PC-3 (cell line): Measurements from ENCODE around the gene VPS26B. TPM values are rescaled to one million over a fixed set of nuclear protein-coding genes. Genes with fewer than 3 reads are reported as not detected.

Source experiments
- ATAC-seq: fragments of 200-7000 bp; cut with Tn5 transposase; 2 replicates; pipeline ENCODE4 v1.9.1; 2020; ENCODE audit warnings: mild to moderate bottlenecking, moderate library complexity
- BruUV-seq: library from RNA; stranded (reverse); fragments of 400-500 nt; replicated peaks from 2 replicates; lab custom pipeline; 2021; lab: Mats Ljungman, UMichigan
- CTCF ChIA-PET: fragments of 300-600 bp; sonication (Branson Sonifier 250); formaldehyde crosslinking; loops from one replicate; lab custom pipeline; 2022; ENCODE audit warnings: antibody characterized with exemption; lab: Charles Lee
- POLR2A ChIA-PET: fragments of 300-600 bp; sonication (Branson Sonifier 250); formaldehyde crosslinking; loops from one replicate; lab custom pipeline; 2022; ENCODE audit warnings: antibody characterized with exemption; ENCODE audit not compliant: unreplicated experiment; lab: Charles Lee
- DNase-seq: peaks from one replicate; pipeline ENCODE4 v3.0.0-alpha.2; 2015
- H2AFZ ChIP-seq: fragments of 300-600 bp; sonication (generic); 2 replicates; pipeline ENCODE4 v1.6.0; 2016; ENCODE audit warnings: antibody characterized with exemption, low read length
- H3F3A ChIP-seq: fragments of 300-600 bp; sonication (generic); one replicate; pipeline ENCODE4 v1.6.0; 2017; ENCODE audit warnings: antibody characterized with exemption, low read length, control low read depth, mild to moderate bottlenecking; ENCODE audit not compliant: unreplicated experiment
- H3K27ac ChIP-seq: fragments of 300-600 bp; sonication (generic); 2 replicates; pipeline ENCODE4 v1.5.1; 2016; ENCODE audit warnings: mild to moderate bottlenecking, low read length
- H3K27me3 ChIP-seq: fragments of 300-600 bp; sonication (generic); 2 replicates; pipeline ENCODE4 v1.6.1; 2016; ENCODE audit warnings: low read length, mixed read lengths
- H3K36me3 ChIP-seq: fragments of 300-600 bp; sonication (generic); 2 replicates; pipeline ENCODE4 v1.6.1; 2016; ENCODE audit warnings: low read depth, mixed run types, low read length, mixed read lengths
- H3K4me1 ChIP-seq: fragments of 300-600 bp; sonication (generic); 2 replicates; pipeline ENCODE4 v1.5.1; 2016; ENCODE audit warnings: low read length; ENCODE audit not compliant: insufficient read depth
- H3K4me2 ChIP-seq: fragments of 300-600 bp; sonication (generic); 2 replicates; pipeline ENCODE4 v1.6.0; 2016; ENCODE audit warnings: low read length
- H3K4me3 ChIP-seq: fragments of 300-600 bp; sonication (generic); 2 replicates; pipeline ENCODE4 v1.5.1; 2016; ENCODE audit warnings: mild to moderate bottlenecking, low read length, mixed read lengths
- H3K79me2 ChIP-seq: fragments of 300-600 bp; sonication (generic); 2 replicates; pipeline ENCODE4 v1.6.1; 2017; ENCODE audit warnings: low read length, mixed read lengths
- H3K9ac ChIP-seq: fragments of 300-600 bp; sonication (generic); 2 replicates; pipeline ENCODE4 v1.6.0; 2016; ENCODE audit warnings: mild to moderate bottlenecking, low read length
- H3K9me2 ChIP-seq: fragments of 300-600 bp; sonication (generic); replicated peaks from 2 replicates; pipeline ENCODE4 v1.6.1; 2016; ENCODE audit warnings: mixed run types, low read length, mixed read lengths
- H3K9me3 ChIP-seq: fragments of 300-600 bp; sonication (generic); 2 replicates; pipeline ENCODE4 v1.6.1; 2016; ENCODE audit warnings: low read length, mixed read lengths
- H4K20me1 ChIP-seq: fragments of 300-600 bp; sonication (generic); 2 replicates; pipeline ENCODE4 v1.6.1; 2016; ENCODE audit warnings: low read length, mixed read lengths
- CTCF ChIP-seq: fragments of 300-600 bp; sonication (generic); conservative IDR thresholded peaks from 2 replicates; pipeline ENCODE4 v1.5.1; 2017; ENCODE audit warnings: antibody characterized with exemption, low read depth, mild to moderate bottlenecking, low read length
- EZH2 ChIP-seq: fragments of 300-600 bp; sonication (generic); IDR thresholded peaks from one replicate; pipeline ENCODE4 v1.6.1; 2017; ENCODE audit warnings: antibody characterized with exemption, mild to moderate bottlenecking, low read length; ENCODE audit not compliant: unreplicated experiment
- EZH2phosphoT487 ChIP-seq: fragments of 300-600 bp; sonication (generic); IDR thresholded peaks from 2 replicates; pipeline ENCODE4 v1.6.1; 2018; ENCODE audit warnings: mild to moderate bottlenecking, antibody characterized with exemption, low read length, borderline replicate concordance
- intact Hi-C: fragments of 100-400 bp; cut with micrococcal nuclease; formaldehyde crosslinking; loops from 2 replicates; pipeline ENCODE4 v1.9.0; 2023
- total RNA-seq: library from RNA; depleted of rRNA; stranded (reverse); fragments of >200 nt; gene quantifications from 2 replicates; pipeline ENCODE4 v1.2.3, GENCODE V29; 2014

The VPS26B gene
- total RNA-seq, 1 experiment from 2014 or later = 49.2 TPM

- H3K4me1 ChIP-seq = peaks cover 11% of the 10 kb centered on the region; the same call in 1 of the 2 replicates
- H3F3A ChIP-seq = no peaks in the 10 kb centered on the region
- ChIA-PET POLR2A (no interaction called here), CTCF (no interaction called here)
- DNase-seq (no peak), ATAC-seq (no peak)
- H3K79me2 ChIP-seq = peaks cover 20% of the 10 kb centered on the region
- no peak overlapping the region for H3K27ac ChIP-seq
- H4K20me1 ChIP-seq = no peaks in the 10 kb centered on the region
- no peak overlapping the region for H3K4me3 ChIP-seq
- TF ChIP-seq CTCF (no peak), EZH2phosphoT487 (no peak), EZH2 (no peak)
- no TSS peak for BruUV-seq
- H3K9ac ChIP-seq = no peak overlapping the region
- peaks cover 8% of the 10 kb centered on the region; the same call in 1 of the 2 replicates for H3K36me3 ChIP-seq
- no peaks in the 10 kb centered on the region for H3K27me3 ChIP-seq
- H2AFZ ChIP-seq = no peak overlapping the region
- intact Hi-C loops = no loop called here
- H3K9me3 ChIP-seq = no peaks in the 10 kb centered on the region
- H3K9me2 ChIP-seq = no peaks in the 10 kb centered on the region
- H3K4me2 ChIP-seq = no peak overlapping the region
Measured at GRCh38 chr11:134257101-134257500, 32.6 kb downstream of the VPS26B start.

- peaks cover 8% of the 10 kb centered on the region; the same call in 1 of the 2 replicates for H3K36me3 ChIP-seq
- no peak for ATAC-seq
- no peak overlapping the region for H3K4me3 ChIP-seq
- H3K9me3 ChIP-seq = no peaks in the 10 kb centered on the region
- H4K20me1 ChIP-seq = no peaks in the 10 kb centered on the region
- no peak for DNase-seq
- no peak overlapping the region for H3K9ac ChIP-seq
- TF ChIP-seq EZH2 (no peak), CTCF (no peak), EZH2phosphoT487 (no peak)
- H3K4me1 ChIP-seq = peaks cover 8% of the 10 kb centered on the region; the same call in 1 of the 2 replicates
- H3K9me2 ChIP-seq = no peaks in the 10 kb centered on the region
- no TSS peak for BruUV-seq
- no peaks in the 10 kb centered on the region for H3F3A ChIP-seq
- intact Hi-C loops = no loop called here
- no peak overlapping the region for H2AFZ ChIP-seq
- no peak overlapping the region for H3K27ac ChIP-seq
- peaks cover 19% of the 10 kb centered on the region for H3K79me2 ChIP-seq
- H3K27me3 ChIP-seq = no peaks in the 10 kb centered on the region
- CTCF ChIA-PET = no interaction called here
- POLR2A ChIA-PET = no interaction called here
- H3K4me2 ChIP-seq = no peak overlapping the region
Measured at GRCh38 chr11:134258577-134258976, 34.1 kb downstream of the VPS26B start.

- no peaks in the 10 kb centered on the region for H3K9me2 ChIP-seq
- H3K79me2 ChIP-seq = peaks cover under 1% of the 10 kb centered on the region; the same call in 1 of the 2 replicates
- ChIA-PET POLR2A (no interaction called here), CTCF (no interaction called here)
- peaks cover 6% of the 10 kb centered on the region; the same call in 1 of the 2 replicates for H3K4me1 ChIP-seq
- H3K36me3 ChIP-seq = peaks cover 8% of the 10 kb centered on the region; the same call in 1 of the 2 replicates
- no peaks in the 10 kb centered on the region for H3K9me3 ChIP-seq
- H3K9ac ChIP-seq = no peak overlapping the region
- intact Hi-C loops = no loop called here
- TF ChIP-seq CTCF = no peak
- TF ChIP-seq EZH2 = no peak
- no peak for TF ChIP-seq EZH2phosphoT487
- no peaks in the 10 kb centered on the region for H3F3A ChIP-seq
- H3K4me2 ChIP-seq = no peak overlapping the region
- no peak overlapping the region for H3K27ac ChIP-seq
- no TSS peak for BruUV-seq
- DNase-seq (no peak), ATAC-seq (no peak)
- no peak overlapping the region for H2AFZ ChIP-seq
- H4K20me1 ChIP-seq = no peaks in the 10 kb centered on the region
- no peak overlapping the region for H3K4me3 ChIP-seq
- no peaks in the 10 kb centered on the region for H3K27me3 ChIP-seq
Measured at GRCh38 chr11:134260503-134260902, 36.0 kb downstream of the VPS26B start.
